Stimulated activated CD4-positive, alpha-beta T cell treated with anti-CD3 and anti-CD28 coated beads, TNF-alpha, amount 100 ng/mL, for 1 hour (primary cell): Measurements from ENCODE around the gene SIPA1L3.
"Not testable (repeated sequence)": the region's sequence is repeated elsewhere in the genome, so short reads cannot be mapped to it uniquely, and the experiment has no call there.

Experiments used
- DNase-seq, 3 donors: peaks; one replicate each; pipeline ENCODE4 v3.0.0-alpha.2; 2020; ENCODE audit warnings: low read depth in 3 of 3, low spot score in 1 of 3

The SIPA1L3 gene

GRCh38 chr19:37906869-37907734 lies at the start of gene SIPA1L3:
TSS of gene SIPA1L3 (plus strand) at chr19:37907208. CDS start at chr19:38081566, 174,358 bp downstream.
- DNase-seq, result peak; percentile 77 to 85 (median 83)

GRCh38 chr19:37864501-37864900 lies 42.5 kb upstream of the SIPA1L3 start:
- DNase-seq, result no peak

GRCh38 chr19:37865930-37866329 lies 41.1 kb upstream of the SIPA1L3 start:
- DNase-seq, result not testable (repeated sequence)

GRCh38 chr19:37867831-37868230 lies 39.2 kb upstream of the SIPA1L3 start:
- DNase-seq, result no peak

GRCh38 chr19:37869766-37870340 lies 37.2 kb upstream of the SIPA1L3 start:
- DNase-seq, result no peak

GRCh38 chr19:37872383-37872782 lies 34.6 kb upstream of the SIPA1L3 start:
- DNase-seq, result no peak

GRCh38 chr19:37874784-37875183 lies 32.2 kb upstream of the SIPA1L3 start:
- no peak for DNase-seq

GRCh38 chr19:37876032-37876431 lies 31.0 kb upstream of the SIPA1L3 start:
- DNase-seq, result no peak

- DNase-seq, result no peak
Observed at GRCh38 chr19:37877147-37877546, 29.9 kb upstream of the SIPA1L3 start.

- no peak for DNase-seq
Observed at GRCh38 chr19:37885392-37885791, 21.6 kb upstream of the SIPA1L3 start.

GRCh38 chr19:37886571-37886970 lies 20.4 kb upstream of the SIPA1L3 start:
- no peak for DNase-seq

- DNase-seq, result no peak
Observed at GRCh38 chr19:37893845-37894575, 13.0 kb upstream of the SIPA1L3 start.

GRCh38 chr19:37896180-37896579 lies 10.8 kb upstream of the SIPA1L3 start:
- DNase-seq, result no peak

- DNase-seq, result no peak
Observed at GRCh38 chr19:37899453-37899852, 7.6 kb upstream of the SIPA1L3 start.

- no peak for DNase-seq
Observed at GRCh38 chr19:37899966-37900365, 7.0 kb upstream of the SIPA1L3 start.

- peak; percentile 59 to 68 (median 65) for DNase-seq
Observed at GRCh38 chr19:37902668-37903067, 4.3 kb upstream of the SIPA1L3 start.

- DNase-seq, result no peak
Observed at GRCh38 chr19:37903096-37903495, 3.9 kb upstream of the SIPA1L3 start.

GRCh38 chr19:37905946-37906868 lies 801 bp upstream of the SIPA1L3 start, which contains the start of gene WDR87:
TSS of gene WDR87 (minus strand) at chr19:37906594. CDS start at chr19:37898239, 8,355 bp downstream.
- DNase-seq, result peak; percentile 7 to 28 (median 24)

GRCh38 chr19:37907735-37908455 lies 887 bp downstream of the SIPA1L3 start:
- DNase-seq, result no peak

GRCh38 chr19:37909661-37910199 lies 2.7 kb downstream of the SIPA1L3 start:
- no peak for DNase-seq
